ENCODE measurements around the gene THRSP. TPM values are rescaled to one million over a fixed set of nuclear protein-coding genes. Genes with fewer than 3 reads are reported as not detected.
A peak's percentile ranks its signal among the peaks of the same experiment; 100 is the strongest.
"Not testable (repeated sequence)": the region's sequence is repeated elsewhere in the genome, so short reads cannot be mapped to it uniquely, and the experiment has no call there.

The THRSP gene
- total and polyA plus RNA-seq, 3 experiments from 2014 or later: not detected

DNA sequence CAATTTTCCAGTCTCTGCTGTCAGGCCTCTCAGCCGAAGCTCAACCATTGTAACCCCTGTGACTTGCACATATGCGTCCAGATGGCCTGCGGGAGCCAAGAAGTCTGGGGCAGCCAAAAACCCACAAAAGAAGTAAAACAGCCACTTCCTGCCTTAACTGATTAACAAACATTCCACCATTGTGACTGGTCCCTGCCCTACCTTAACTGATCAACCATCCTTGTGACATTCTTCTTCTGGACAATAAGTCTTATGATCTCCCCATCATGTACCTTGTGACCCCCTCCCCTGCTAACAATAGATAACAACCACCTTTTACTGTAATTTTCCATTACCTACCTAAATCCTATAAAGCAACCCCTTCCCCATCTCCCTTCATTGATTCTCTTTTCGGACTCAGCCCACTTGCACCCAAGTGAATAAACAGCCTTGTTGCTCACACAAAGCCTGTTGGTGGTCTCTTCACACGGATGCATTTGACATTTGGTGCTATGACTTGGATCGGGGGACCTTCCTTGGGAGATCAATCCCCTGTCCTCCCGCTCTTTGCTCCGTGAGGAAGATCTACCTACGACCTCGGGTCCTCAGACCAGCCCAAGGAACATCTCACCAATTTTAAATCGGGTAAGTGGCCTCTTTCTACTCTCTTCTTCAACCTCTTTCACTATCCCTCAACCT is 17.3 kb downstream of the THRSP start:
- Histone ChIP-seq H3K4me1 (ENCODE audit: insufficient read depth, low read length) (peaks cover 42% of the 10 kb centered on the region), H3K4me3 (ENCODE audit: low read length) (peak overlapping the region; percentile 82), H3K27me3 (ENCODE audit: insufficient read depth, low read length, poor library complexity, severe bottlenecking) (no peaks in the 10 kb centered on the region), H3K9me3 (ENCODE audit: low read length) (no peaks in the 10 kb centered on the region), H3K36me3 (ENCODE audit: insufficient read depth, low read length) (no peaks in the 10 kb centered on the region), H3K27ac (ENCODE audit: low read depth, low read length) (peak overlapping the region; percentile 83)
- POLR2A ChIA-PET: no interaction called here
- Mint-ChIP-seq H3K4me1 (peaks cover 41 to 58% (median 51%) of the 10 kb centered on the region in 3 donors), H3K4me3 (peak overlapping the region in 6 of 7 donors; percentile 95 to 98 (median 96)), H3K27me3 (no peaks in the 10 kb centered on the region), H3K27ac (peak overlapping the region; percentile 39 to 90 (median 74)), H3K9me3 (no peaks in the 10 kb centered on the region), H3K36me3 (peaks cover 0 to 18% (median 2%) of the 10 kb centered on the region in 3 donors)
- CTCF ChIA-PET: no interaction called here
- no peak for DNase-seq

GRCh38 chr11:78081583-78081982 is 17.9 kb downstream of the THRSP start:
- Mint-ChIP-seq H3K36me3 (peaks cover 0 to 17% (median 2%) of the 10 kb centered on the region in 3 donors), H3K9me3 (no peaks in the 10 kb centered on the region), H3K4me3 (peak overlapping the region in 6 of 7 donors; percentile 79 to 96 (median 96)), H3K27me3 (no peaks in the 10 kb centered on the region), H3K4me1 (peaks cover 38 to 52% (median 45%) of the 10 kb centered on the region in 3 donors), H3K27ac (peak overlapping the region; percentile 39 to 88 (median 66))
- peaks cover 36% of the 10 kb centered on the region for H3K4me1 ChIP-seq (ENCODE audit: insufficient read depth, low read length)
- no peaks in the 10 kb centered on the region for H3K36me3 ChIP-seq (ENCODE audit: insufficient read depth, low read length)
- ChIA-PET POLR2A (no interaction called here), CTCF (no interaction called here)
- H3K27me3 ChIP-seq (ENCODE audit: insufficient read depth, low read length, poor library complexity, severe bottlenecking): no peaks in the 10 kb centered on the region
- H3K4me3 ChIP-seq (ENCODE audit: low read length): peak overlapping the region; percentile 6
- no peaks in the 10 kb centered on the region for H3K9me3 ChIP-seq (ENCODE audit: low read length)
- DNase-seq: peak in 2 of 5 donors; percentile 26 to 42
- peak overlapping the region; percentile 83 for H3K27ac ChIP-seq (ENCODE audit: low read depth, low read length)

- H3K4me1 Mint-ChIP-seq: peaks cover 35 to 48% (median 41%) of the 10 kb centered on the region in 3 donors
- Histone ChIP-seq H3K4me3 (ENCODE audit: low read length) (no peak overlapping the region), H3K4me1 (ENCODE audit: insufficient read depth, low read length) (peaks cover 31% of the 10 kb centered on the region), H3K9me3 (ENCODE audit: low read length) (no peaks in the 10 kb centered on the region), H3K27me3 (ENCODE audit: insufficient read depth, low read length, poor library complexity, severe bottlenecking) (no peaks in the 10 kb centered on the region), H3K27ac (ENCODE audit: low read depth, low read length) (no peak overlapping the region), H3K36me3 (ENCODE audit: insufficient read depth, low read length) (no peaks in the 10 kb centered on the region)
- H3K27ac Mint-ChIP-seq: peak overlapping the region in 3 of 8 donors; percentile 31 to 65 (median 38)
- peaks cover 0 to 15% (median 2%) of the 10 kb centered on the region in 3 donors for H3K36me3 Mint-ChIP-seq
- peak overlapping the region in 5 of 7 donors; percentile 95 to 96 (median 96) for H3K4me3 Mint-ChIP-seq
- POLR2A ChIA-PET: no interaction called here
- DNase-seq: no peak
- no peaks in the 10 kb centered on the region for H3K9me3 Mint-ChIP-seq
- no peaks in the 10 kb centered on the region for H3K27me3 Mint-ChIP-seq
- CTCF ChIA-PET: no interaction called here
These were observed 18.5 kb downstream of the THRSP start for GRCh38 chr11:78082146-78082545.

GRCh38 chr11:78083021-78083420 is 19.4 kb downstream of the THRSP start:
- no peaks in the 10 kb centered on the region for H3K27me3 Mint-ChIP-seq
- POLR2A ChIA-PET: no interaction called here
- CTCF ChIA-PET: no interaction called here
- H3K4me1 ChIP-seq (ENCODE audit: insufficient read depth, low read length): peaks cover 22% of the 10 kb centered on the region
- H3K27me3 ChIP-seq (ENCODE audit: insufficient read depth, low read length, poor library complexity, severe bottlenecking): no peaks in the 10 kb centered on the region
- H3K4me1 Mint-ChIP-seq: peaks cover 28 to 40% (median 33%) of the 10 kb centered on the region in 3 donors
- H3K36me3 ChIP-seq (ENCODE audit: insufficient read depth, low read length): no peaks in the 10 kb centered on the region
- peak overlapping the region in 1 of 8 donors; percentile 65 for H3K27ac Mint-ChIP-seq
- no peak overlapping the region for H3K27ac ChIP-seq (ENCODE audit: low read depth, low read length)
- no peaks in the 10 kb centered on the region for H3K9me3 ChIP-seq (ENCODE audit: low read length)
- no peaks in the 10 kb centered on the region for H3K9me3 Mint-ChIP-seq
- no peak overlapping the region for H3K4me3 ChIP-seq (ENCODE audit: low read length)
- H3K4me3 Mint-ChIP-seq: no peak overlapping the region
- no peak for DNase-seq
- H3K36me3 Mint-ChIP-seq: peaks cover 0 to 13% (median 2%) of the 10 kb centered on the region in 3 donors

DNA sequence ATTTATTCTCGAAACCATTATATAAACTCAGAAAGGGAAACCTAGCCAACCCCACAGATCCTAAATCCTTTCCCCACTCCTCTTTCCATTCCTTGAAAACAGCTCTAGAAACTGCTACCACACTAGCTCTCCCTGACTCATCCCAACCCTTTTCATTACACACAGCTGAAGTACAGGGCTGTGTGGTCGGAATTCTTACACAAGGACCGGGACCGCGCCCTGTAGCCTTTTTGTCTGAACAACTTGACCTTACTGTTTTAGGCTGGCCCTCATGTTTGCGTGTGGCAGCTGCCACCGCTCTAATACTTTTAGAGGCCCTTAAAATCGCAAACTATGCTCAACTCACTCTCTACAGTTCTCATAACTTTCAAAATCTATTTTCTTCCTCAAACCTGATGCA is 20.8 kb downstream of the THRSP start:
- H3K27ac Mint-ChIP-seq; POLR2A ChIA-PET; H3K27me3 ChIP-seq (ENCODE audit: insufficient read depth, low read length, poor library complexity, severe bottlenecking); H3K27me3 Mint-ChIP-seq; H3K4me3 Mint-ChIP-seq; H3K9me3 Mint-ChIP-seq; CTCF ChIA-PET; H3K9me3 ChIP-seq (ENCODE audit: low read length); H3K36me3 ChIP-seq (ENCODE audit: insufficient read depth, low read length); DNase-seq; H3K36me3 Mint-ChIP-seq; H3K4me3 ChIP-seq (ENCODE audit: low read length); H3K27ac ChIP-seq (ENCODE audit: low read depth, low read length): not testable (repeated sequence)
- peaks cover 11% of the 10 kb centered on the region for H3K4me1 ChIP-seq (ENCODE audit: insufficient read depth, low read length)
- peaks cover 20 to 27% (median 23%) of the 10 kb centered on the region in 3 donors for H3K4me1 Mint-ChIP-seq

- CTCF ChIA-PET: interaction anchor here (0.6 kb wide), 1 partner anchor 48 kb away, joined by 3 read pairs; no protein-coding TSS in a partner anchor
- Mint-ChIP-seq H3K4me3 (no peak overlapping the region), H3K27ac (no peak overlapping the region), H3K36me3 (peaks cover 0 to 2% (median 0%) of the 10 kb centered on the region in 3 donors), H3K27me3 (no peaks in the 10 kb centered on the region), H3K4me1 (peaks cover 14 to 16% (median 16%) of the 10 kb centered on the region in 3 donors), H3K9me3 (no peaks in the 10 kb centered on the region)
- POLR2A ChIA-PET: no interaction called here
- no peaks in the 10 kb centered on the region for H3K36me3 ChIP-seq (ENCODE audit: insufficient read depth, low read length)
- H3K4me3 ChIP-seq (ENCODE audit: low read length): no peak overlapping the region
- no peak for DNase-seq
- H3K9me3 ChIP-seq (ENCODE audit: low read length): no peaks in the 10 kb centered on the region
- H3K4me1 ChIP-seq (ENCODE audit: insufficient read depth, low read length): peaks cover 3% of the 10 kb centered on the region
- no peak overlapping the region for H3K27ac ChIP-seq (ENCODE audit: low read depth, low read length)
- no peaks in the 10 kb centered on the region for H3K27me3 ChIP-seq (ENCODE audit: insufficient read depth, low read length, poor library complexity, severe bottlenecking)
These were observed 22.3 kb downstream of the THRSP start for GRCh38 chr11:78085972-78086371.

GRCh38 chr11:78086521-78087074 is 22.9 kb downstream of the THRSP start:
- H3K9me3 Mint-ChIP-seq, H3K36me3 Mint-ChIP-seq, CTCF ChIA-PET: not testable (repeated sequence)

GRCh38 chr11:78094250-78094649 is 30.6 kb downstream of the THRSP start:
- H3K4me1 Mint-ChIP-seq: peaks cover 0 to 10% (median 10%) of the 10 kb centered on the region in 3 donors
- Histone ChIP-seq H3K36me3 (ENCODE audit: insufficient read depth, low read length) (peaks cover under 1% of the 10 kb centered on the region), H3K9me3 (ENCODE audit: low read length) (no peaks in the 10 kb centered on the region), H3K4me3 (ENCODE audit: low read length) (no peak overlapping the region), H3K4me1 (ENCODE audit: insufficient read depth, low read length) (no peaks in the 10 kb centered on the region), H3K27me3 (ENCODE audit: insufficient read depth, low read length, poor library complexity, severe bottlenecking) (no peaks in the 10 kb centered on the region), H3K27ac (ENCODE audit: low read depth, low read length) (no peak overlapping the region)
- no peaks in the 10 kb centered on the region for H3K9me3 Mint-ChIP-seq
- DNase-seq: no peak
- CTCF ChIA-PET: no interaction called here
- H3K27me3 Mint-ChIP-seq: no peaks in the 10 kb centered on the region
- no peak overlapping the region for H3K27ac Mint-ChIP-seq
- H3K36me3 Mint-ChIP-seq: peaks cover 3 to 20% (median 9%) of the 10 kb centered on the region in 3 donors
- POLR2A ChIA-PET: no interaction called here
- no peak overlapping the region for H3K4me3 Mint-ChIP-seq

More at GRCh38 chr11:78086521-78087074, 22.9 kb downstream of the THRSP start:
- POLR2A ChIA-PET; H3K36me3 ChIP-seq (ENCODE audit: insufficient read depth, low read length); DNase-seq; H3K27ac ChIP-seq (ENCODE audit: low read depth, low read length); H3K4me3 ChIP-seq (ENCODE audit: low read length); H3K9me3 ChIP-seq (ENCODE audit: low read length); H3K4me3 Mint-ChIP-seq; H3K4me1 Mint-ChIP-seq; H3K27me3 Mint-ChIP-seq; H3K27ac Mint-ChIP-seq; H3K27me3 ChIP-seq (ENCODE audit: insufficient read depth, low read length, poor library complexity, severe bottlenecking); H3K4me1 ChIP-seq (ENCODE audit: insufficient read depth, low read length): not testable (repeated sequence)

Data from CD8-positive, alpha-beta memory T cell (primary cell).